SK-N-SH (cell line): ENCODE results near the gene ETV6. TPM values are rescaled to one million over a fixed set of nuclear protein-coding genes. Genes with fewer than 3 reads are reported as not detected.

Experiments
- CTCF ChIA-PET: fragments of 300-600, 350-600 bp; formaldehyde crosslinking; extraction: SDS; loops from one replicate; lab custom pipeline; 2021; lab: Yijun Ruan, JAX
- POLR2A ChIA-PET: fragments of 350-600 bp; sonication (Branson Sonifier 250); formaldehyde crosslinking; extraction: SDS; loops from one replicate; lab custom pipeline; 2020; ENCODE audit warnings: antibody characterized with exemption, inconsistent platforms; lab: Yijun Ruan, JAX
- DNase-seq: peaks from one replicate; pipeline ENCODE4 v3.0.0; 2012
- H2AFZ ChIP-seq: fragments of 200-600 bp; sonication (generic); 2 replicates; pipeline ENCODE4 v1.8.1; 2016; ENCODE audit warnings: antibody characterized with exemption, mild to moderate bottlenecking, low read depth
- H3F3A ChIP-seq: fragments of 200-600 bp; sonication (generic); replicated peaks from 2 replicates; pipeline ENCODE3; 2016; ENCODE audit warnings: antibody characterized with exemption, mild to moderate bottlenecking; ENCODE audit not compliant: insufficient read depth
- H3K27ac ChIP-seq, 2 experiments: fragments of 200-500 bp in 1 of 2; fragments of 200-600 bp in 1 of 2; sonication (Bioruptor generic) in 1 of 2; sonication (generic), shearing (Covaris generic) in 1 of 2; 2 replicates each; pipeline versions ENCODE4 v1.5.1 to v1.6.1; 2014 to 2016; ENCODE audit warnings: low read depth in 2 of 2, inconsistent platforms in 1 of 2, low read length in 1 of 2, mild to moderate bottlenecking in 1 of 2, mixed read lengths in 1 of 2
- H3K27me3 ChIP-seq: fragments of 200-600 bp; sonication (generic), shearing (Covaris generic); 2 replicates; pipeline ENCODE4 v1.6.1; 2016; ENCODE audit warnings: mixed run types; ENCODE audit not compliant: insufficient read depth
- H3K36me3 ChIP-seq, 2 experiments: fragments of 200-500 bp in 1 of 2; fragments of 200-600 bp in 1 of 2; sonication (Bioruptor generic) in 1 of 2; sonication (generic) in 1 of 2; replicated peaks in 1 of 2; 2 replicates each; pipeline versions ENCODE3 to v1.5.1; 2014 to 2016; ENCODE audit warnings: low read length in 1 of 2, mild to moderate bottlenecking in 1 of 2; ENCODE audit not compliant: insufficient read depth in 2 of 2, control insufficient read depth in 1 of 2
- H3K4me1 ChIP-seq, 2 experiments: fragments of 200-500 bp in 1 of 2; fragments of 200-600 bp in 1 of 2; sonication (Bioruptor generic) in 1 of 2; sonication (generic), shearing (Covaris generic) in 1 of 2; 2 replicates each; pipeline versions ENCODE4 v1.5.1 to v1.6.1; 2014 to 2016; ENCODE audit warnings: low read depth in 1 of 2, low read length in 1 of 2, mixed run types in 1 of 2; ENCODE audit not compliant: insufficient read depth in 2 of 2, control insufficient read depth in 1 of 2
- H3K4me2 ChIP-seq: fragments of 200-600 bp; sonication (generic), shearing (Covaris generic); 2 replicates; pipeline ENCODE4 v1.6.1; 2017; ENCODE audit warnings: mixed run types
- H3K4me3 ChIP-seq, 2 experiments: fragments of 200-500 bp in 1 of 2; fragments of 200-600 bp in 1 of 2; sonication (Bioruptor generic) in 1 of 2; sonication (generic), shearing (Covaris generic) in 1 of 2; 2 replicates each; pipeline versions ENCODE4 v1.5.1 to v1.8.1; 2014 to 2016; ENCODE audit warnings: low read depth in 2 of 2, inconsistent platforms in 1 of 2, low read length in 1 of 2, mild to moderate bottlenecking in 1 of 2, mixed read lengths in 1 of 2, moderate library complexity in 1 of 2
- H3K79me2 ChIP-seq: fragments of 200-600 bp; sonication (generic); 2 replicates; pipeline ENCODE4 v1.8.1; 2017; ENCODE audit warnings: mild to moderate bottlenecking; ENCODE audit not compliant: insufficient read depth
- H3K9ac ChIP-seq: fragments of 200-600 bp; sonication (generic); 2 replicates; pipeline ENCODE4 v1.6.1; 2017; ENCODE audit warnings: mixed run types
- H3K9me2 ChIP-seq: fragments of 200-600 bp; sonication (generic); 2 replicates; pipeline ENCODE4 v1.6.1; 2017; ENCODE audit warnings: mixed run types
- H3K9me3 ChIP-seq: fragments of 200-600 bp; sonication (generic); 2 replicates; pipeline ENCODE4 v1.6.1; 2017; ENCODE audit warnings: mixed run types, mild to moderate bottlenecking, moderate library complexity
- H4K20me1 ChIP-seq: fragments of 200-600 bp; sonication (generic); 2 replicates; pipeline ENCODE4 v1.6.1; 2017; ENCODE audit warnings: mild to moderate bottlenecking, mixed run types; ENCODE audit not compliant: insufficient read depth
- CHD2 ChIP-seq: fragments of 150-350 bp; IDR thresholded peaks from 2 replicates; pipeline ENCODE4 v1.6.1; 2018; ENCODE audit warnings: low read length; ENCODE audit not compliant: partially characterized antibody
- EP300 ChIP-seq, 2 experiments: IDR thresholded peaks; 2 replicates each; pipeline versions ENCODE4 v1.4.0 to v1.6.1; 2012; ENCODE audit warnings: borderline replicate concordance in 1 of 2, low read depth in 1 of 2, low read length in 1 of 2
- FOSL2 ChIP-seq: IDR thresholded peaks from 2 replicates; pipeline ENCODE4 v1.4.0; 2012; ENCODE audit warnings: low read depth, mild to moderate bottlenecking, moderate library complexity, borderline replicate concordance
- JUND ChIP-seq: IDR thresholded peaks from 2 replicates; pipeline ENCODE4 v1.4.0; 2012
- MAX ChIP-seq: IDR thresholded peaks from 2 replicates; pipeline ENCODE4 v1.4.0; 2012; ENCODE audit warnings: low read depth
- MEF2A ChIP-seq: IDR thresholded peaks from 2 replicates; pipeline ENCODE4 v1.4.0; 2012; ENCODE audit warnings: low read depth, borderline replicate concordance
- MXI1 ChIP-seq: IDR thresholded peaks from 2 replicates; pipeline ENCODE4 v1.6.1; 2012; ENCODE audit warnings: mild to moderate bottlenecking, low read depth, low read length, improper control_type of control experiment
- NRF1 ChIP-seq: IDR thresholded peaks from 2 replicates; pipeline ENCODE4 v1.6.1; 2012; ENCODE audit warnings: low read depth, mild to moderate bottlenecking, low read length
- POLR2AphosphoS5 ChIP-seq: IDR thresholded peaks from 2 replicates; pipeline ENCODE4 v1.6.1; 2012; ENCODE audit warnings: low read depth, low read length
- RAD21 ChIP-seq: IDR thresholded peaks from 2 replicates; pipeline ENCODE4 v1.6.1; 2012; ENCODE audit warnings: mild to moderate bottlenecking, low read length
- RCOR1 ChIP-seq: fragments of 150-350 bp; IDR thresholded peaks from 2 replicates; pipeline ENCODE4 v1.6.1; 2017; ENCODE audit warnings: antibody characterized with exemption, low read length
- RFX5 ChIP-seq: IDR thresholded peaks from 2 replicates; pipeline ENCODE4 v1.6.1; 2012; ENCODE audit warnings: mild to moderate bottlenecking, improper control_type of control experiment, low read length
- RXRA ChIP-seq: IDR thresholded peaks from 2 replicates; pipeline ENCODE4 v1.4.0; 2012; ENCODE audit warnings: low read depth, mild to moderate bottlenecking, borderline replicate concordance
- TAF1 ChIP-seq: IDR thresholded peaks from 2 replicates; pipeline ENCODE4 v1.6.1; 2012; ENCODE audit warnings: low read depth, mild to moderate bottlenecking, low read length, moderate library complexity, borderline replicate concordance
- YY1 ChIP-seq: IDR thresholded peaks from 2 replicates; pipeline ENCODE4 v1.4.0; 2012; ENCODE audit warnings: low read depth, mild to moderate bottlenecking
- ZBTB33 ChIP-seq: IDR thresholded peaks from 2 replicates; pipeline ENCODE4 v1.4.0; 2012; ENCODE audit warnings: low read depth, borderline replicate concordance
- WGBS: methylation state at CpG from one replicate; pipeline ENCODE4 v1.1.6; 2017; ENCODE audit warnings: low lambda C conversion rate; 5-methylcytosine and 5-hydroxymethylcytosine counted together
- polyA plus RNA-seq, 3 experiments: library from polyadenylated mRNA; depleted of rRNA; stranded (reverse); fragments of >200 nt; gene quantifications; 2 replicates each; pipeline ENCODE4 v1.2.3, GENCODE V29; 2012
- TF ChIP-seq, protein P1 (sequence below): IDR thresholded peaks from 2 replicates; pipeline ENCODE4 v1.6.1; 2012; ENCODE audit warnings: mild to moderate bottlenecking, low read depth, low read length, moderate library complexity

The ETV6 gene
- polyA plus RNA-seq, 1 of the 3 experiments (the other 2 are of a cell fraction): 4.0 TPM

DNA sequence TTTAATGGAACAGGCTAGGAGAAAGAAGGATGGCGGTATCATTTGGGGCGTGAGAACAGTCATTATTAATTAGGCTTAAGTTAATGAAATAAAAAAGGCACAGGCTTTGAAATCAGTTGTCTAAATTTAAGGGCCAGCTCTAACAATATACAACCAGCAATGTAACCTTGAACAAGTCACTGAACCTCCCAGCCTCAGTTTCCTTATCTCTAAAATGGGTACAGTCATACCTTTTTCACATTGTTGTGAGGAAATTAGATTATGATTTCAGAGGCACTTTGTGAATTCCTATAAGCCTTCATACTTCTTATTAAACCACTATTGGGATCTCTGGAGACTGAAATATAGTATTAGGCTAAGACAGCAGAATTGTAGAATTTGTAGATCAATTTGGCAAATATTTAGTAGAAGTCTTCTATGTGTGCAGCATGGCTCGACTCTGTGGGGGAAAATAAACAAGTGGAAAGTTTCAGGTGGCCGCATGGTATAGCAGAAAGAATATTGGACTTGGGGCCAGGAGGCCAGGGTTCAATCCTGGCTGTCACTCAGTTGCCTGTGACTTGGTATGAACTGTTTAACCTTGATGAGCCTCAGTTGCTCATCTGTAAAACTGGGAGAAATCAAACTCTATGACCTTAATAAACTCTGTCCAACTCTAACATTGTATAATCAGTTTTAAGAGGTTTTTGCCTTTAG is 117.7 kb downstream of the ETV6 start:
- 93% methylated on average over 4 of the region's 4 CpGs for WGBS
- Histone ChIP-seq H3K79me2 (peaks cover 47% of the 10 kb centered on the region), H3K9me3 (no peaks in the 10 kb centered on the region), H3K9ac (no peak overlapping the region), H3K4me3 (no peak overlapping the region), H3K36me3 (peaks cover 4 to 10% of the 10 kb centered on the region in 2 experiments), H2AFZ (no peak overlapping the region), H4K20me1 (no peaks in the 10 kb centered on the region), H3K27ac (peak overlapping the region; percentile 77 to 89; a peak in 2 of 4 replicates), H3K4me1 (peaks cover 21 to 45% of the 10 kb centered on the region in 2 experiments), H3F3A (peaks cover 20% of the 10 kb centered on the region), H3K4me2 (no peak overlapping the region), H3K9me2 (no peaks in the 10 kb centered on the region), H3K27me3 (no peaks in the 10 kb centered on the region)
- TF ChIP-seq MAX (no peak), EP300 (IDR thresholded peaks at IDR 0.05; ENCODE audit: borderline replicate concordance in 1 of 2, low read depth in 1 of 2, low read length in 1 of 2) (no peak), TAF1 (no peak), MEF2A (no peak), RCOR1 (no peak), YY1 (no peak), ZBTB33 (no peak), CHD2 (no peak), RXRA (no peak), JUND (no peak), FOSL2 (no peak), RAD21 (no peak), RFX5 (no peak), POLR2AphosphoS5 (no peak), MXI1 (no peak), NRF1 (no peak)
- TF ChIP-seq, protein P1, sequence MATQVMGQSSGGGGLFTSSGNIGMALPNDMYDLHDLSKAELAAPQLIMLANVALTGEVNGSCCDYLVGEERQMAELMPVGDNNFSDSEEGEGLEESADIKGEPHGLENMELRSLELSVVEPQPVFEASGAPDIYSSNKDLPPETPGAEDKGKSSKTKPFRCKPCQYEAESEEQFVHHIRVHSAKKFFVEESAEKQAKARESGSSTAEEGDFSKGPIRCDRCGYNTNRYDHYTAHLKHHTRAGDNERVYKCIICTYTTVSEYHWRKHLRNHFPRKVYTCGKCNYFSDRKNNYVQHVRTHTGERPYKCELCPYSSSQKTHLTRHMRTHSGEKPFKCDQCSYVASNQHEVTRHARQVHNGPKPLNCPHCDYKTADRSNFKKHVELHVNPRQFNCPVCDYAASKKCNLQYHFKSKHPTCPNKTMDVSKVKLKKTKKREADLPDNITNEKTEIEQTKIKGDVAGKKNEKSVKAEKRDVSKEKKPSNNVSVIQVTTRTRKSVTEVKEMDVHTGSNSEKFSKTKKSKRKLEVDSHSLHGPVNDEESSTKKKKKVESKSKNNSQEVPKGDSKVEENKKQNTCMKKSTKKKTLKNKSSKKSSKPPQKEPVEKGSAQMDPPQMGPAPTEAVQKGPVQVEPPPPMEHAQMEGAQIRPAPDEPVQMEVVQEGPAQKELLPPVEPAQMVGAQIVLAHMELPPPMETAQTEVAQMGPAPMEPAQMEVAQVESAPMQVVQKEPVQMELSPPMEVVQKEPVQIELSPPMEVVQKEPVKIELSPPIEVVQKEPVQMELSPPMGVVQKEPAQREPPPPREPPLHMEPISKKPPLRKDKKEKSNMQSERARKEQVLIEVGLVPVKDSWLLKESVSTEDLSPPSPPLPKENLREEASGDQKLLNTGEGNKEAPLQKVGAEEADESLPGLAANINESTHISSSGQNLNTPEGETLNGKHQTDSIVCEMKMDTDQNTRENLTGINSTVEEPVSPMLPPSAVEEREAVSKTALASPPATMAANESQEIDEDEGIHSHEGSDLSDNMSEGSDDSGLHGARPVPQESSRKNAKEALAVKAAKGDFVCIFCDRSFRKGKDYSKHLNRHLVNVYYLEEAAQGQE: no peak
- DNase-seq: no peak
- POLR2A ChIA-PET: no interaction called here
- CTCF ChIA-PET: interaction anchor here (0.8 to 1.4 kb wide), 3 partner anchors 7 to 95 kb away, joined by 3 read pairs; no protein-coding TSS in a partner anchor
